Measurements from ENCODE around the gene LRRC75A.

DNA sequence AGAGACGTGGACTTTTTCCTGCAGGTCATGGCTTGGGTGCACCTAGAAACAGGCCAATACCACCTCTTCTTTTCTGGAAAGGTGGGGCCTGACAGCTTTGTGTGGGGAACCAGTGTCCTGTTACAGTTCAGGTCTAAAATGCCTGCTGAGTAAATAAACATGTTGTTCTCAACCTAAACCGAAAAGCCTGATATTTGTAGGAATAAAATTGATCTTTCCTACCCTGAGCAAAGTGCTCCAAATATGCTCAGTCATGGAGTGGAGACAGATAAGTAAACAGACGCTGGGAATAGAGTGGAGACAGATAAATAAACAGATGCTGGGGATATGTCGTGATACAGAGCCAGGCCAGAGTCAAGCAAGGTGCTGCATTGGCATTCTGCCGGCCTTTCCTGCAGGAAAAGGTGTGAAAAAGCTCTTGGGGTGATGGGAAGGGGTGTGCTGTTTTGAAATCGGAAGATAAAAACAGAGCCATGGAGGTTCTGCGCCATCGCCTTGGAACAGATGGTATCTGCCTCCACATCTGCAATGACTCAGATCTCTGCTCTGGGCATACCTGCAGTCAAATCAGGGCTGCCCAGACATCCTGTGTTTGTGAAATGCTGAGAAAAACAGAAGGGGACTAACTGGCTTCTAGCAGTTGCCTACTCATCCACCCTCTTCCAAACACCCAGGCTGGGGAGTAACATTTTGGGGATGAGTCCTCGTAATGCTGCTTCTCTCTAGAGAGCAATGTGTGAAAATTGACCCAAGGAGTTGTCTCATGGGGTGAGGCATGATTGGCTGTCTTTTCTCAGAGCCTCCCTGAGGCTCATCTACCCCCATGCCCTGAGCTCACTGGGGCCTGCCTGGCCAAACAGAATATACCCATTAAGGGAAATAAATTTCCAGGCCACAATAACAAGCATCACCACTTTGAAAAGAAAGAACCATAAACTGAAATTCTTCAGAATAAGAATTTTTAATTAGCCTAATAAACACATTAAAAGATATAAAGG, 93.4 kb downstream of the LRRC75A start:
- TF ChIP-seq CTCF (IDR thresholded peaks at IDR 0.05; ENCODE audit: borderline replicate concordance, extremely low read depth, low read length, poor library complexity, severe bottlenecking): no peak
- no peak for TF ChIP-seq EZH2 (IDR thresholded peaks at IDR 0.05; ENCODE audit: borderline replicate concordance, low read depth, low read length, severe bottlenecking)
